HG02938 (cell line): Measurements from ENCODE around the gene TAF5L.

ENCODE experiments used
- ATAC-seq: cut with Tn5 transposase; IDR thresholded peaks from one replicate; pipeline ENCODE4 v1.9.1; 2021; ENCODE audit warnings: mild to moderate bottlenecking, moderate library complexity; ENCODE audit not compliant: unreplicated experiment

TAF5L gene

DNA sequence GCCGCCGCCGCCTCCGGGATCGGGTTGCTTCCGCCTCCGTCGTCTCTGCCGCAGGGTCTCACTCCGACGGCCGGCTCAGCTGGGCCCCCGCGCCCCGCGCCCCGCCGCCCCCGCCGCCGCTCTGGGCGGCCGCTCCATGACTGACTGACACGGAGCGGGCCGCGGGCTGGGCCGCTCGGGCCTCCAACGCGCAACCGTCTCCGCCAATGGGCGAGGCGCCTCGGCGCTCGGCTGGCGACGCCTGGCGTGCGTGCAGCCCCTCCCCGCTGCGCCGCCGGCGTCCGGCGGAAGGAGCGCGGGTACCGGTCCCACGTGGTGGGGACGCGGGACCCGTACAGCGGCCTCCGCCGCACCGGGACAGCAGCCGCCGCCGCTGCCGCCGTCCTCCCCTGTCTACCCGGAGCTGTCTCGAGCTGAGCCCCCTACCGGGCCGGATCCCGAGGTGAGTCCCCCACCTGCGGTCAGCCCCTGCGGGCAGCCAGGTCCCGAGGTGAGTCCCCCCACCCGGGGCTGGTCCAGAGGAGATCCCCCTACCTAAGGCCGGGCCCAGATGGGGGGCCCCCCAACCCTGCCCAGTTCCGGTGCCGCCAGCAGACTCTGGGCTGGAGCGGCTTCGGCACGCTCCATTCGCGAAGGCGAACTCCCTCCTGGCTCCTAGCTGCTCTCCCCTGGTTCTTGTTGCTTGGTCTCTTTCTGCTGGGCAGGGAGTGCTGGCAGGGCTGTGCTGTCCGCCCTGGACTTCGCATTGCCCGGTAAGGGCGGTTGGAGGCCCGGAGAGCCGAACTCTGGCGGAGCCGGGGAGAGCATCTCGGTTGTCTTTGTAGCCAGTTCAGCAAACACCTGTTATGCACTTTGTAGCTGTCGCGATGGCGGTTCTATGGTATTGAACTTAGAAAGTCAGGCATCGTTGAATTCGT is at the start of gene TAF5L, which contains the start of gene URB2:
Gene TAF5L, minus strand, starts transcription at position 208 of the 917 bp plus-strand sequence. CDS start 11,640 bp downstream, outside the sequence.
Gene URB2, plus strand, starts transcription at position 333 of the 917 bp plus-strand sequence. CDS start 1,387 bp downstream, outside the sequence.
- ATAC-seq, result peak; percentile 73

DNA sequence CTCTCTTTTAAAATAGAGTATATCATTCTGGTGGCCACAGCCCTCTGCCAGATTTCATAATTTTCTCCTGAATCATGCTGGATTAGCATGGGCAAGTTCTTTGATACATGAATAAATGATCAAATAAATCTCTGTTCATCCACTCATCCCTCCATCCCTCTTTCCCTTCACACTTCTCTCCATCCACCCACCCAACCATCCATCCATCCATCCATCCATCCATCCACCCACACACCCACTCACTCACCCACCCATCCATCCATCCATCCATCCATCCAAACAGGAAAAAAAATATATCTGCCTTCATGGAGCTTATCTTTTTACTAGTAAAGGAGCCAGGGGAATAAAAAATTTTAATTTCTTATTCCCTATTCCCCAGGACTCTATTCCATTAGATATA is 49.5 kb upstream of the TAF5L start:
- no peak for ATAC-seq

DNA sequence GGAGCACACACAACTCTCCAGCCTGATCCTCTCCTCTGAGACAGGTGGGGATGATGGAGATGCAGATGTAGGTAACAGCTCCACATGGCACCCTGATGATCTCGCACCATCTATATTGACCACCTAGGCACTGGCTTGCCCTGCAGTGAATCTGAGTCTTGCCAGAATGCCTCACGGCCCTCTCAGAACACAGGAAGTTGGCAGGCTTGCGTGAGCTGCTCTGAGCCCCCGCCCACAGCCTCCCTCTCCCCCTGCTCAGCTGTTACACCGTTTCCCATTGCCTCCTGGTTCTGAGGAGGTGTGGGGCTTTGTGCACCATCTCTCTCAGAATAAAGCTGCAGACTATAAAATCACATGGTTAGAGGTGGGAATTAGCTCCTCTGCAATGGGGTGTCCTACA is 48.1 kb upstream of the TAF5L start:
- ATAC-seq, result no peak

DNA sequence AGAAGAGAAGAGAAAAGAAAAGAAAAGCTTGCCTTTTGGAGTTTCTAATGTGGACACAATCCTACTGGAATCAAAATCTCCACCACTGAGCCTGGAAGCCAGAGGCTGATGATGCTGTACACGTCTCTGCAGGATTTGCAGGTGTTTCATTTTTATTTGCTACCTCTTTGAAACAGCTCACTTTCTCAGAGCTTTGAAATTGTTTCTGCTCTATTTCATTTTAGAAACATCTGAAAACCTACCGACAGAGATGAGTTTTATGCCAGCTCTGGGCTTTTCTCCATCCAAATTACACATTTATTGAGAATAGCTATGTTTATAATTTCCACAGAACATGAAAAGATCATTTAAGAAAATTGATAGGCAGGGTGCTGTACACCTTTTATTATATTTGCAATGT is 46.3 kb upstream of the TAF5L start:
- no peak for ATAC-seq

DNA sequence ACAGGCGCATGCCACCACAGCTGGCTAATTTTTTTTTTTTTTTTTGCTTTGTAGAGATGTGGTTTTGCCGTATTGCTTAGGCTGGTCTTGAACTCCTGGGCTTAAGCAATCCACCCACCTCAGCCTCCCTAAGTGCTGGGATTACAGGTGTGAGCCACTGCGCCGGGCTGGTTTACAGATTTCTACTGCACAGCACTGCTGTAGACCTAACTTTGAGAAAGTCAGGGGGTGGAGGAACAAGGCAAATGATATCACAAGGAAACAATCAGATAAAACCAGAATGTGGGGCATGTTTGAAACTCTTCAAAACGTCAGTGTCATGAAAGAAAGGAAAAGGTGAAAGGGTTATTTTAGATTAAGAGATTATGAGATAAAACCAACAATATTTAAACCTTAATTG is 45.4 kb upstream of the TAF5L start:
- no peak for ATAC-seq

DNA sequence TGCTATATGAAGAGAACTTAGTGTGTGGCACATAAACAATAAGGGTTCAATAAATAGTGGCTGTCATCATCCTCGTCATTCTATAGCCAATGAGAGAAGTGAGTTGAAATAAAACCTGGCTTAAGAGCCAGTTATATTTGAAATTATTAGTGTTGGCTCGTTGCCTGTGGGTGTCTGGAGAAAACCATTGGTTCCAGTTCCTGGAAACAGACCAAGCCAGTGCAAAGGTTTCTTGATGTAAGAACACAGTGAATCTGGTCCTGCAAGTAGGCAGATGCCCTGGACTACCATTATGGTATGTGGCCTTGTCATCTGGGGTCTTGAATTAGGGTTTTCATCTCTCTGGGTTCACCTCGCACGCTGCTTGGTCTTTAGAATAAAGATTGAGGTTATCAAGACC is 43.4 kb upstream of the TAF5L start:
- no peak for ATAC-seq

DNA sequence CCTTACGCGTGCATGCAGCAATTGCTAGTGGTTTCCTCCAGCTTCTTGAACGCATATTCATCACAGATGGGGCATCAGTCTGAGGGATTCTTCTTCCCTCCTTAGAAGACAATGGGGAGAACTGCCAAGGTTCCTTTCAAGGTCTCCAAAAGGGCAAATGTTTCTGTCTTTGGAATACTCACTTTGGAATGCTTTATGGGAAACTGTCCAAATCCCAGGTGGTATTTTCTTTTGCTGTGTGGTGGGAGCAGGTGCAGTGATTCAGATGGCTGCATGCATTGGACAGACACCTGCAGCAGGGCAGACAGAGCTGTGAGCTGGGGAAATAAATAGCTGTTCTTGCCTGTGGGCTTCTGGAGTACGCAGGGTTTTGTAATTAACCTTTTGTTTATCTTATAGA is 40.7 kb upstream of the TAF5L start:
- no peak for ATAC-seq

DNA sequence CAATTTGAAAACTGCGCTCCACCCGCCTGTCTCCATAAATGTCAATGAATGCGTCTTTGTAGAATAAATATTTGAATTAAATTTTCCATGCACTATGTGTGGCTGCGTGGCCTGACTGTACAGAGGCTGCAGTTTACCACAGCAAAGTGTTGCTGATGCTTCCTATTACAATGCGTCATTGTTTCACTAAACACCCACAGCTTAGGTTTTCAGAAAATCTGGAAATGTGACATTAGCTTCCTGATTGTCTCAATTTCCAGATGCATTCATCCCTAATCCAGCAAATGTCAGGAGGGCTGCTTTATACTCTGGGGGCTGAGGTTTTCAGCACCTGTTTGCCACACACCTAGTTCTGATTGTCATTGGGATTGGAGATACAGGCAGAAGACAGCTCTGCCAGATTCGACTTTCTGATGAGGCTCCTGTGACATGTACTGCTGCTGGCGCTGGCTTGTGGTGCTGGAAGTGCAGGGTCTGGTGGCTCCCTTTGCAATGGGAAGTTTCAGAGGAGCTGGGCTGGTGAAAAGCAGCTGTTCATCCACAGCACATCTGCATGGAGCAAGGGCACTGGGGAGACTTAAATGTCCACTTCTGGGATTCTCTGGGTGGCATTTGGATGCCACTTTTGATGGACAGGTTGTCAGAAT is 40.1 kb upstream of the TAF5L start:
- ATAC-seq, result no peak

DNA sequence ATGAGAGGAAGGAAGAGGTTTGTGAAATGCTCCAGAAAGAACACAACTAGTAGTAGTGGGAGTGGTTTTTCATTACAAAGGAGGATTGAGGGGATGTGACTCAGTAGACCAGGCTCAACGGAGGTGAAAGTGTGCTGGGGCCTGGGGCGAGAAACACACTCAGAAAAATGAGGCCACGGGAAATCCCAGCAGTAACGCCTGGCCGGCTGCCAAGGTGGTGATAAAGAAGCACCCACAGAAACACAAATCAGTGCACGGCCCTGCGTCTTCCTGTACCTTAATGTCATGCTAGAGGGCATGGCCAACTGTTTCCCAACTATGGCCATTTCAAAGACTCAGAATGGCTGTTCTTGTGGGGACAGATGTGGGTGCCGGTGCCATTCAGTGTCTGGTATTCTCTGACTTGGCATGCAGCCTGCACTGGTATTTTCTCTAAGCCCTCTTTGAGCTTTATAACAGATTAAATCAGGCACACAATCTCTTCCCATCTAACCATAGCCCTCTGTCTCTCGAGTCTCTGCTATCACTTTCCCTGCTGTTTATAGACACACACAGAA is 38.3 kb upstream of the TAF5L start:
- no peak for ATAC-seq

DNA sequence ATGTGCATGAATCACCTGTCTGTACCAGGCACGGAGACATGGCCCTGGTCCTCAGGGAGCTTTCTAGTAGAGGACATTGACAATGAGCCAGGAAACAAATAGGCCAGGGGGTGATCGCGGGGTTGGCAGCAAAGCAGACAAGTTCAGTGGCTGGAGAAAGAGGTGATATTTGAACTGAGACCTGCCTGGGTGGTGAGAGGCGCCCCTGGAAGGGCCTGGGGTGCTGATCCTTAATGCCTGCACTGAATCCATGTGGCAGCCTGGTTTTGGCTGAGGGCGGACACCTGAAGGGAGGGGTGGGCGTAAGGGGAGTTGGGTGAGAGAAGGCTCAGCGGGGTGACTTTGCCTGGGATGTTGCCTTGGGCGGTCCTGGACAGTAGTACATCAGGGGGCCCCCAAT is 36.0 kb upstream of the TAF5L start:
- ATAC-seq, result no peak

DNA sequence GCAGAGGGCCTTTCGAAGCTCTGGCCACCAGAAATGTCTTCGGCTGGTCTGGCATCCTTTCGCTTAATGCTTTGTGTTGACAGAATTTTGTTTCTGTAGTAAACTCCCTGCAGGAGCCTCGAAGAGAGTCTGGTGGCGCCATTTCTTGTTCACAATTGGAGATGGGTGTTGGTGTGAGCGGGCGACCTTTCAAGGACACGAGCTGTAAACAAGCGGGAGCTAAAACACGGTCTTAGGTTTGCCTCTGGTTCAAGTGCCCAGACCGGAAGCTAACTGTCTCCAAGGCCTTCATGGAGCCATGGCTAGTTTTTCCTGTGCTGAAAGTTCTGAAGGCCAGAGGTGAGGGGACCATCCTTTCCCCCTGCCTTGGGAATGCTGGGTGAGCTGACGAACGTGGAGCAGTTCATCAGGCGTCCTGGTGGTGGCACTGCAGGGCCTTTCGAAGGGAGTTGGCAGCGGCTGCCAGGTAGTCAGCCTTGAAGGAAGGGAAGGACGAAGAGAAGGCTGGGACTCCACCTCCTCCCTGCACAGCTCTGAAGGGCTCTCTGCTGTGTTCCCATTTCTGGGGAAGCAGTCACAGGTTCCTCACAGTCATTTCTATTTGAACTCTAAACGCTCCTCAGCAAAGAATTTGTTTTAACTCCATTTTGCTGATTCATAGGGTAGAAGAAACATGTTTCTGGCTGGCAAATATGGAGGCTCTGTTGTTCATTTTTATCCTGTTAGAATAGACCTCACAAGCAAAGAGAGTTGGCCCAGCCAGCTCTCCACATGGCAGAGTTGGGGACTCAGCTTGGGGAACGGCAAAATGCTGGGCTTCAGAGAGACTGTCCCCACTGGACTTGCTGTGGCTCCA is 35.3 kb upstream of the TAF5L start:
- ATAC-seq, result peak; percentile 56

DNA sequence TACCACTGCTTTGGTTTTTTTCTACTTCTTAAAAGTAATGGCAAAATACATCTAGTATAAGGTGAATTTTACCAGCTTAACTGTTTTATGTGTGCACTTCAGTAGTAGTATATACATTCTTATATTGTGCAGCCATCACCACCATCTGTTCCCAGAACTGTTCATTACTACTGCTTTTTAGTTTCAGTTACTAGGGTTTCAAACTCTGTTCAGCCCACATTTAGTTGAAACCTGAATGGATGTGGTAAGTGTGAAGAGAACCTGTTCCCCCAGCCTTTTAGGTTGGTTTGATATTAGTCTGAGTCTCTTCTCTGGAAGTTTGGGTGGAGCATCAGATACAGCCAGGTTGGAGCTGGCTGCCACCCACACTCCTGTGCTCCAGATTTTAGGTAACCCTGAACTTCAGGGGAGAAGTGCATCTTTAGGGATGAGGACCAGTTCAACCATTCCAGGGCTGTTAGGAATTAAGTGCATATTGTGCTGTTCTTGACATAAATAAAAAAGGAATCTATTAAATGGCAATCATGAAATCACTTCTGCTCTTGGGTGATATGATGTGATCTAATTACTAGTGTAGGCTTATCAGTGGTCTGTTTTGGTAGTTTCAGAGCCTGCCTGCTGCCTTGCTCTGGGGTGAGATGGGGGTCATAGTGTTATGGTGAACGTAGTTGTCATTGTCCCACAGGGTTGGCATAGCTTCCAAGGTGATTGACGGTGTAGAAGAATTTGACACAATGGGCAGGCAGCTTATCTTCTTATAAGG is 32.3 kb upstream of the TAF5L start:
- peak; percentile 50 for ATAC-seq

DNA sequence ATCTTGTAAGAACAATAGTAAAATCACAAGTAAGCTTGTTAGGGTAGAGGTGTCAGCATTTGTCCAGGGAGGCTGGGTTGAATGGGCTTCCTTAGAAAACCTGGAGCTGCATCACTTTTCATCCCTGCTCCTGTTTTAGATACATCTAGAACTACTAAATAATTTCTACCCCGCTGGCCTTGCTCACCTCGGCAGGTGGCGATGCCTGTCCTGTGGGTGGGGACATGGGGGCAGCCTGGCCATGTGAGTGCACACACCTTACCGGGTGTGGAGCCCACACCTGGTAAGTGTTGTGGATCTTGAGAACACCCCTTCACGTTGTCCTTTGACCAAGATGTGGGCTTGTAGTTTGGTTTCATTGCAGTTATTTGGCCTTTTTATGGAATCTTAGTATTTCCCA is 29.9 kb upstream of the TAF5L start:
- no peak for ATAC-seq

DNA sequence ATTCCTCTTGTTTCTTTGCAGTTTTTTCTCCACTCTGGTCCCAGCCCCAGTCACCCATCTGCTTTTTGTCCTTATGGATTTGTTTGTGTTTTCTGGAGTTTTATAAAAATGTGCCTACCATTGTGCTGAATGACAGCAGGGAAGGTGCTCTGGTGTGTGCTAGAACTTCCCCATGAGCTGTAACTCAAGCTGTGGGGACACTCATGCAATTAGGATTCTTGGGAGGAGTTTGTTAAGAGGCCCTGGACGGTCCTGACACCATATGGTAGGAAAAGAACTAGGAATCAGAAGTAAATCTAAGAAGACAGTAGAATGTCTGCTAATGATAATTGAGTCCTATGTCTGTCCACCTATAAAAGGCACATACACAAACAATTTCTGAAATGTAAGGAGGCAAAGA is 27.5 kb upstream of the TAF5L start:
- no peak for ATAC-seq

DNA sequence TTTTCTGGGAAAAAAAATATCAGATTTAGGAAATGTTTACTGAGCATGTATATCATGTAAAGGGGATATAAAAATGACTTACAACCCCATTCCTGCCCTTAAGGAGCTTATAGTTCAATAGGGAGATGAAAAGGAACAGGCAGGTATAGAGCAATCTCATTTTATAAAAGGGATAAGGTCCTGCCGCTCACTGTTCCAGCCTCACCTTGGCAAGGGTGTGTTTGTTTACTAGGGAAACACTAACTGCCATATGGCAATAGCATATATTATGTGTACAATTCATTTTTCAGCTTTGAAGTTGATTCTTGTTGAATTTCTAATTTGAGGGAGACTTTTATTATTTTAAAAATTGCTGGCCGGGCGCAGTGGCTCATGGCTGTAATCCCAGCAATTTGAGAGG is 25.6 kb upstream of the TAF5L start:
- ATAC-seq, result no peak

DNA sequence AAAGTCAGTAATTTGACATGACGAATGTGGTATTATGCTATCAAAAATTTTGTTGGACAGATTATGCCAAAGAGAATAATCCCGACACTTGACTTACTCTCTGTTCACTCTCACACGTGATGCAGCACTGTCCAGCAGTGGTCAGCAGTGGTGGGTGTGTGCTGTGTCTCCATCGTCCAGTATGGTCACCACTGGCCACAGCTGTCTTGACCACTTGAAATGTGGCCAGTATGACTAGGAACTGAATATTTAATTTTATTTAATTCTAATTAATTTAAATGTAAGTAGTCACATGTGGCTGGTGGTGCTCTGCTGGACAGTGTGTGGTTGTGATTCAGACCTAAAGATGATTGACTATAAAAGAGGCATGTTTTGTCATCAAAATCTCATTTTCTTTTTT is 24.1 kb upstream of the TAF5L start:
- no peak for ATAC-seq

DNA sequence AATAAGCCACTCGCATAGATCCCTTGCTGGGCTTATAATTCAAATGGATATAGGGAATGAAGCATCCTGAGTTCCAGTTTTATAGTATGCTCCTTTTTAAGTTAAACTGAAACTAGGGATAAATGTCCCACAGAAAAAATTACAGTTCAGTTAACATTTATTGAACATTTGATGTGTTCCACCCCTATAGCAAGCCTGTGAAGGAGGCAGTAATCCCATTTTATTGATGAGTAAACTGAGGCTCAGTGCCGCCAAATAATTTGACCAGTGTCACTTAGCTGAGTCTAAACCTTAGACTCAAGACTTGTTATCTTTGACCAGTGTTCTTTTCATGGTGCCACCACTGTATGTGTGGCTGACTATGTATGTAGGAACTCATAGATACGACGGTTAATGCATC is 22.5 kb upstream of the TAF5L start:
- no peak for ATAC-seq

DNA sequence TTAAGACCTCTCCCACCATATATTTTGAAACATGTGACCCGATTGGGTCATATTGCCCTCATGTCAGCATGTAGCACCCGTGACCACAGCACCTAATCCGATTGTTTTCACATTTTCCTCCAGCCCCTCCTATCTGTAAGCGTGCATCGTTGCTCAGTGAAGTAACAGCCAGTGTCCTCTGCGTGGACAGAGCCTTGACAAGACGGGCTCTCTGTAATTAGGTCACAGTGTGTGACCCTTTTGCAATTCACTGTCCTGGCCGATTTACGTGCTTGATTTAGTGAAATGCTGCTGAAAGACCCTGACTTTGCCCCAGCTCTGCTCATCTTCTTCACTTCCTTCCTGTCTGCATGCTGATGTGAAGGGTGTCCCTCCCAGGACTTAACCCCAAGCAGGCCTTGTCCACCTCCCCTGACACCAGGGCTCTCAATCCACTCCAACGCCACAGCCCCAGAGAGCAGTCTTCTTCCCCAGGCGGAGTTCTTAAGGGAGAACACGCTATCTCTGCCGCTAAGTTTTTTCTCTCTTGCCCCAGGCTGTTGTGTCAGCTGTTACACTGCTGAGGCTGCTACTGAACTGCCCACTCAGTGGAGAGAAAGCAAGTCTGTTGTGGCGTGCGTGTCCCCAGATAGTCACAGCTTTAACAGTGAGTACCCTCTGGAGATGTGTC is 19.5 kb upstream of the TAF5L start:
- ATAC-seq, result no peak

DNA sequence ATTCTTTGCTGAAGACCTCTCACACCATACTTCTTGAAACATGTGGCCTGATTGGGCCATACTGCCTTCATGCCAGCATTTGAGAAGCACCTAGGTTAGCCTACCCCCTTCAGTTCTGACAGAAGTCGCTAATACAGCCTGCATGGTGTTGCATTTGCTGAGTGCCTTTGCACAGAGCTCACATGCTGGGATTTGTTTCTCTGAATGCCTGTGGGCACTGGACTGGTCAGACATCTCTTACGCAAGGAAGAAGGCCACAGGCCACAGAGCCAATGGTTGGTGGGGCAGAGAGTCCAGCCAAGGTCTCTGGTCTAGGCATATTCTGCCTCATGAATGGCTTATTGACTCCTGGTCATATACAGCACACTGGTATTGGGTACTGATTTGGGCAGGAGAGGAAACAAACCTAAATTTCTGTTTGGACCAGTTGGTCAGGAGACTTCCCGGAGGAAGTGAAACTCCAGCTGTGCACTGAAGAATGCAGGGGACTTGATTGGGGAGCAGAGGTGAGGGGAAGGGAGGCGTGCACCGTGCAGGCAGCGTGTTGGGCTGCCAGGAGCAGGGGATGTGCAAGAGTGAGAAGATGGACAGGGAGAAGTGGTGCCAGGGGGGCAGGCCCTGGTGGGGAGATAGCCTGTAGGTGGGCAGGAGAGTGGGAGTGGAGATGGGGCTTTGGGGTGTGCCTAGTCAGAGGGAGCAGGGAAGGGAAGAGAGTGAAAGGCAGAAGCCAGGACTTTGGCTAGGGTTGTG is 18.2 kb upstream of the TAF5L start:
- no peak for ATAC-seq
